ENCODE measurements around the gene SCARB1. TPM values are rescaled to one million over a fixed set of nuclear protein-coding genes. Genes with fewer than 3 reads are reported as not detected.

The SCARB1 gene
- total RNA-seq, 1 experiment from 2014 or later: 31.3 TPM

- no peak overlapping the region for H3K4me2 ChIP-seq (ENCODE audit: insufficient read depth, insufficient read length, low read length)
- Mint-ChIP-seq H3K4me1 (peaks cover 38 to 49% of the 10 kb centered on the region in 2 experiments), H3K36me3 (ENCODE audit: insufficient read depth in 1 of 3, low read depth in 3 of 3) (peaks cover 9 to 17% (median 10%) of the 10 kb centered on the region in 3 experiments; a peak in 6 of 7 replicates), H3K27ac (peak overlapping the region in 1 of 3 experiments; percentile 44; a peak in 1 of 7 replicates), H3K27me3 (ENCODE audit: low read depth) (peaks cover 13% of the 10 kb centered on the region), H3K9me3 (no peaks in the 10 kb centered on the region), H3K4me3 (no peak overlapping the region)
- H3K4me1 ChIP-seq (ENCODE audit: insufficient read depth, low read length): no peaks in the 10 kb centered on the region; the same call in 1 of the 2 replicates
- no peak overlapping the region for H2AK5ac ChIP-seq (ENCODE audit: insufficient read length, low read length)
- H3K18ac ChIP-seq (ENCODE audit: insufficient read length, low read depth, low read length): no peak overlapping the region
- no peak overlapping the region for H3K9ac ChIP-seq (ENCODE audit: extremely low read depth, insufficient read length, low read length)
- no peak overlapping the region for H2BK12ac ChIP-seq (ENCODE audit: insufficient read length, low read depth, low read length)
- no peaks in the 10 kb centered on the region for H4K20me1 ChIP-seq (ENCODE audit: control insufficient read depth, insufficient read depth, insufficient read length)
- H3K14ac ChIP-seq (ENCODE audit: insufficient read depth, low read length): no peak overlapping the region
- H2BK20ac ChIP-seq (ENCODE audit: low read depth, low read length, poor library complexity, severe bottlenecking): no peak overlapping the region
- H3K27me3 ChIP-seq (ENCODE audit: insufficient read depth, low read length): no peaks in the 10 kb centered on the region
- no peak for TF ChIP-seq CTCF (conservative IDR thresholded peaks at IDR 0.05)
- DNase-seq: no peak
- peaks cover 3% of the 10 kb centered on the region for H3K23me2 ChIP-seq (ENCODE audit: insufficient read length, low read depth, low read length, poor library complexity, severe bottlenecking)
- no peak overlapping the region for H4K5ac ChIP-seq (ENCODE audit: insufficient read length, low read depth, low read length)
- H2BK120ac ChIP-seq (ENCODE audit: low read depth, low read length, poor library complexity, severe bottlenecking): no peak overlapping the region
- H3K4ac ChIP-seq (ENCODE audit: low read depth, low read length): no peak overlapping the region
- no peaks in the 10 kb centered on the region for H3K9me3 ChIP-seq (ENCODE audit: control insufficient read depth, low read depth, low read length)
- no peak overlapping the region for H3T11ph ChIP-seq (ENCODE audit: low read length)
- H2AFZ ChIP-seq (ENCODE audit: low read length): no peak overlapping the region
- no peak overlapping the region for H2BK5ac ChIP-seq (ENCODE audit: insufficient read length, low read length)
- peaks cover 12% of the 10 kb centered on the region for H3K79me2 ChIP-seq (ENCODE audit: insufficient read depth, low read length)
- no peak overlapping the region for H2BK15ac ChIP-seq (ENCODE audit: low read depth, low read length)
- H3K27ac ChIP-seq (ENCODE audit: insufficient read length, low read depth, low read length): no peak overlapping the region
- no peak overlapping the region for H4K8ac ChIP-seq (replicated peaks; ENCODE audit: insufficient read length, low read depth, low read length)
- WGBS (ENCODE audit: extremely low coverage, insufficient read length, low lambda C conversion rate): no CpG with 5 or more reads among the region's 11 CpGs
- H3K56ac ChIP-seq (ENCODE audit: insufficient read length, low read depth, low read length): no peak overlapping the region
- H3K79me1 ChIP-seq (ENCODE audit: insufficient read depth, low read depth, low read length, poor library complexity, severe bottlenecking): no peaks in the 10 kb centered on the region
- H4K91ac ChIP-seq (ENCODE audit: insufficient read length, low read depth, low read length): no peak overlapping the region
- H3K23ac ChIP-seq (ENCODE audit: insufficient read length, low read depth, low read length): no peak overlapping the region
Measured at GRCh38 chr12:124857921-124858461, 5.7 kb downstream of the SCARB1 start.
